Testis (tissue), 2 donors: Measurements from ENCODE around the gene LRMDA.

ENCODE experiments used
- CTCF ChIP-seq, 3 experiments: fragments of 450-650 bp in 2 of 3; fragments of 200-600 bp in 1 of 3; sonication (generic) in 1 of 3; IDR thresholded peaks; one replicate each; pipeline ENCODE4 v1.5.1; 2016 to 2019; ENCODE audit warnings: antibody characterized with exemption in 3 of 3, mild to moderate bottlenecking in 2 of 3, moderate library complexity in 1 of 3
- POLR2A ChIP-seq: fragments of 450-650 bp; IDR thresholded peaks from one replicate; pipeline ENCODE4 v1.6.1; 2017; ENCODE audit warnings: antibody characterized with exemption, mild to moderate bottlenecking, moderate library complexity

DNA sequence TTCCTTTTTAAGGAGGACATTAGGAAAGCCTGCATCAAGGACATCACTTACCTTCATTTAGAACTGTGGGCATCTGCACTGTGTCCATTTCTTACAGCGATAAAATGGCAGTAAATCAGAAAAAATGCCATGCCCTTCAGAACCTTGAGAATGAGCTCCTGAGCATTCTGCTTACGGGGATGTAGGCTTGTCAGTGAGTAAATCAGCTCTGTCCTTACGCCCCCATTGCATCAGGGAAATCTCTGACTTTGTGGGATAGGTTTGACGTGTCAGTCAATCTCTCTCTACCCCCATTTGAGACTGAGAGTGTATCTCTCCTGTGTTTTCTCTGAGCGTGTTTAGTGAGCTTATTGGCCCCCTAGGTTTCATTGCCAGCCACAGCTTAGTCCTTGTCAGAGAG is 837.1 kb downstream of the LRMDA start:
- TF ChIP-seq CTCF (IDR thresholded peaks at IDR 0.05) (no peak), POLR2A (no peak)
